ENCODE results near the gene ZNF787. TPM values are rescaled to one million over a fixed set of nuclear protein-coding genes. Genes with fewer than 3 reads are reported as not detected.

Gene ZNF787
- total RNA-seq, 1 experiment from 2014 or later, result 111 TPM

DNA sequence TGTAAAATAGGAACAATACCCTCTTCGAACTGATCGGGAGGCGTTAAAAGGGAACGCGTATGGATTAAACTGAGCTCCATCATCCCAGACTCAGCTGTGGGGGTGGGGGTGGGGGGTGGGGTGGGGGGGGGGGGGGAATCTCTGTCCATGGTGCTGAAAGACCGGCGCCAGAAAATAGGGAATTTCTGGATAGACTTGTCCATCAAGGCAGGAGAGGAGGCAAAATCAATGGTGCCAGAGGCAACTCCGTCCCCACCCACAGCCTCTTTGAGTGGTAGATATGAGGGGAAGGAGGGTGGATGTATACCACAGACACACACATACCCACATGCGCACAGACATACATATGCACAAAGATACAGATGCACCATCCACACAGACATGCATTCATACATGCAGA lies 37.4 kb downstream of the ZNF787 start:
- no peak overlapping the region for H2AFZ ChIP-seq (ENCODE audit: low read length)
- CTCF ChIA-PET, result interaction anchor here (1.1 kb wide), 1 partner anchor 250 kb away, joined by 4 read pairs; no protein-coding TSS in a partner anchor
- H3K36me3 ChIP-seq (ENCODE audit: low read depth, low read length), result peaks cover 11% of the 10 kb centered on the region; the same call in 1 of the 2 replicates
- ATAC-seq (no peak), DNase-seq (no peak)
- POLR2A ChIA-PET (ENCODE audit: unreplicated experiment), result interaction anchor here (0.6 kb wide), 1 partner anchor 452 kb away, joined by 3 read pairs; no protein-coding TSS in a partner anchor
- no peaks in the 10 kb centered on the region for H3K9me3 ChIP-seq (ENCODE audit: low read length)
- H3K79me2 ChIP-seq (ENCODE audit: low read length), result no peaks in the 10 kb centered on the region
- H4K20me1 ChIP-seq (ENCODE audit: low read length), result peaks cover 23% of the 10 kb centered on the region; the same call in 1 of the 2 replicates
- TF ChIP-seq EZH2 (IDR thresholded peaks at IDR 0.05; ENCODE audit: low read length, unreplicated experiment) (no peak), EZH2phosphoT487 (IDR thresholded peaks at IDR 0.05; ENCODE audit: borderline replicate concordance, low read length) (no peak)
- TF ChIP-seq, protein P1, sequence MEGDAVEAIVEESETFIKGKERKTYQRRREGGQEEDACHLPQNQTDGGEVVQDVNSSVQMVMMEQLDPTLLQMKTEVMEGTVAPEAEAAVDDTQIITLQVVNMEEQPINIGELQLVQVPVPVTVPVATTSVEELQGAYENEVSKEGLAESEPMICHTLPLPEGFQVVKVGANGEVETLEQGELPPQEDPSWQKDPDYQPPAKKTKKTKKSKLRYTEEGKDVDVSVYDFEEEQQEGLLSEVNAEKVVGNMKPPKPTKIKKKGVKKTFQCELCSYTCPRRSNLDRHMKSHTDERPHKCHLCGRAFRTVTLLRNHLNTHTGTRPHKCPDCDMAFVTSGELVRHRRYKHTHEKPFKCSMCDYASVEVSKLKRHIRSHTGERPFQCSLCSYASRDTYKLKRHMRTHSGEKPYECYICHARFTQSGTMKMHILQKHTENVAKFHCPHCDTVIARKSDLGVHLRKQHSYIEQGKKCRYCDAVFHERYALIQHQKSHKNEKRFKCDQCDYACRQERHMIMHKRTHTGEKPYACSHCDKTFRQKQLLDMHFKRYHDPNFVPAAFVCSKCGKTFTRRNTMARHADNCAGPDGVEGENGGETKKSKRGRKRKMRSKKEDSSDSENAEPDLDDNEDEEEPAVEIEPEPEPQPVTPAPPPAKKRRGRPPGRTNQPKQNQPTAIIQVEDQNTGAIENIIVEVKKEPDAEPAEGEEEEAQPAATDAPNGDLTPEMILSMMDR (conservative IDR thresholded peaks at IDR 0.05; ENCODE audit: low read depth, low read length), result no peak
- H3K27ac ChIP-seq (ENCODE audit: low read length), result no peak overlapping the region
- no peak overlapping the region for H3K4me2 ChIP-seq (ENCODE audit: low read length)
- no peaks in the 10 kb centered on the region for H3K9me2 ChIP-seq (replicated peaks; ENCODE audit: low read length)
- H3F3A ChIP-seq (ENCODE audit: low read length, unreplicated experiment), result peaks cover 4% of the 10 kb centered on the region
- H3K27me3 ChIP-seq (ENCODE audit: low read length), result no peaks in the 10 kb centered on the region
- intact Hi-C loops (cut with micrococcal nuclease), result no loop called here
- H3K9ac ChIP-seq (ENCODE audit: low read length), result no peak overlapping the region
- H3K4me1 ChIP-seq (ENCODE audit: insufficient read depth, low read length), result no peaks in the 10 kb centered on the region; the same call in 1 of the 2 replicates
- no TSS peak for BruUV-seq (replicated peaks)
- no peak overlapping the region for H3K4me3 ChIP-seq (ENCODE audit: low read length)

DNA sequence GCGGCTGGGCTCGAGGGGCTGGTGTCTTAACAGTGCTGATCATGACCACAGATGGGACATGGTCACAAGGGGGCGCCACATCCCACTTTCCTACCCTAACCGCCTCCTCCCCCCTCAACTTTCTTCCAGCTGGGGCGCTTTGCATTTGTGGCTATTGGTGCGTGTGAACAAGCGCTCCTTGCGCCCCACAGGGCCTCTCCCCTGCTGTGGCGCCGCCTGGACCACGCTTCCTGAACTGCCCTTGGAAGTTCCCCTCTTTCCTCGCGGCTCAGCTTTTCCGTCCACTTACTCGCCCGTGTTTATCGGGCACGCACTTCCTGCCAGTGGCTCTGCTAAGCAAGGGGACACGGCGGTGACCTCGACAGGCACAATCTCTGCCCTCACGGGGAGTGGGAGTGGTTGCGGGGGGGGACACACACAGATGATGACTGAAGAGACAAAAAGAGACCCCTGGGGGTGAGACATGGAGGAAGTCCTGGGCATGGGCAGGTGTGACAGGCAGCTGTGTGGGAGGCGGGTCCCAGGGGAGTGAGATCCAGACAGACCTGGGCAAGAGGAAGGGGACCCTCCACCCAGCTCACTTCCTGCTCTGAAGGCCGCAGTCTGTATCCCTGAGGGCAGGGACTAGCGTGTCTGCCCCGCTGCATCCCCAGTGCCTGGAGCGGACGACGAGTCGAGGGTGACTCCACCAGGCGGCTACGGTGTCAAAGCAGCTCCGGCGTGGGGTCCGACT lies 40.3 kb downstream of the ZNF787 start:
- peak; percentile 59 for DNase-seq
- intact Hi-C loops (cut with micrococcal nuclease), result loop anchor here (1.0 kb wide), 1 partner anchor 91 kb away; no protein-coding TSS in a partner anchor
- peaks cover 14% of the 10 kb centered on the region; the same call in 1 of the 2 replicates for H4K20me1 ChIP-seq (ENCODE audit: low read length)
- peak; percentile 53 for ATAC-seq
- peaks cover 8% of the 10 kb centered on the region; the same call in 1 of the 2 replicates for H3K36me3 ChIP-seq (ENCODE audit: low read depth, low read length)
- H3F3A ChIP-seq (ENCODE audit: low read length, unreplicated experiment), result peaks cover 4% of the 10 kb centered on the region
- peak overlapping the region; percentile 53 for H3K4me3 ChIP-seq (ENCODE audit: low read length)
- H3K27ac ChIP-seq (ENCODE audit: low read length), result no peak overlapping the region
- CTCF ChIA-PET, result interaction anchor here (0.6 to 1.7 kb wide), 3 partner anchors 91 to 693 kb away, joined by 9 to 10 read pairs (median 10); no protein-coding TSS in a partner anchor
- peak overlapping the region; percentile 81 for H3K4me2 ChIP-seq (ENCODE audit: low read length)
- peak overlapping the region; percentile 71 for H2AFZ ChIP-seq (ENCODE audit: low read length)
- H3K9me2 ChIP-seq (replicated peaks; ENCODE audit: low read length), result no peaks in the 10 kb centered on the region
- no peaks in the 10 kb centered on the region for H3K79me2 ChIP-seq (ENCODE audit: low read length)
- no peak overlapping the region for H3K9ac ChIP-seq (ENCODE audit: low read length)
- H3K27me3 ChIP-seq (ENCODE audit: low read length), result no peaks in the 10 kb centered on the region
- POLR2A ChIA-PET (ENCODE audit: unreplicated experiment), result no interaction called here
- TF ChIP-seq EZH2 (IDR thresholded peaks at IDR 0.05; ENCODE audit: low read length, unreplicated experiment) (no peak), EZH2phosphoT487 (IDR thresholded peaks at IDR 0.05; ENCODE audit: borderline replicate concordance, low read length) (no peak)
- TF ChIP-seq, protein P1 (conservative IDR thresholded peaks at IDR 0.05; ENCODE audit: low read depth, low read length), result peak; percentile 63
- no peaks in the 10 kb centered on the region for H3K9me3 ChIP-seq (ENCODE audit: low read length)
- H3K4me1 ChIP-seq (ENCODE audit: insufficient read depth, low read length), result no peaks in the 10 kb centered on the region; the same call in 1 of the 2 replicates
- BruUV-seq (replicated peaks), result no TSS peak

Measured in PC-3 (cell line).